ENCODE results near the gene RFPL3. TPM values are rescaled to one million over a fixed set of nuclear protein-coding genes. Genes with fewer than 3 reads are reported as not detected.

The RFPL3 gene
- total RNA-seq, 1 donor, result not detected

- TF ChIP-seq CTCF (IDR thresholded peaks at IDR 0.05; ENCODE audit: insufficient read depth, low read length), result peak; percentile 42
- H3K4me3 ChIP-seq (ENCODE audit: low read depth, low read length), result no peak overlapping the region
- DNase-seq (ENCODE audit: low read depth), result peak; percentile 20
Observed at GRCh38 chr22:32389685-32390084, 32.0 kb downstream of the RFPL3 start.

GRCh38 chr22:32395107-32395506 is 37.4 kb downstream of the RFPL3 start:
- no peak overlapping the region for H3K4me3 ChIP-seq (ENCODE audit: low read depth, low read length)
- DNase-seq (ENCODE audit: low read depth), result no peak
- TF ChIP-seq CTCF (IDR thresholded peaks at IDR 0.05; ENCODE audit: insufficient read depth, low read length), result no peak

DNA sequence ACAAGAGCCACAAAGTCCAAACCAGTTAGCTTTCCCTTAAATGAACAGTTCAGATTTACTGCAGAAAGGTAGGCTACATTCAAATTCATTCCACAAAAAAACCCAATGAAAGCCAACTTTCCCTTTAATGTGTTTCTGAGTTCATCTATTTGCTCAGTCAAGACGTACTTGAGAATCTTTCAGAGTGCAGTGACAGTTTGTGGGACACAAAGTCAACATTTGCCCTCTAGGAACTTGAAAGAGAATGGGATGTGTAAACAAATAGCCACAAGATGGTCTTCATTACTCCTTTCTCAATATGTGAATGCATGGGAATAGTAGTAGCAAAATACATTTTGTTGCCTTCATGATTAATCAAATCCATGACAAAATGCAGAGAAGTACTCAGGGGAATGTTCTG is 38.6 kb downstream of the RFPL3 start:
- H3K4me3 ChIP-seq (ENCODE audit: low read depth, low read length), result no peak overlapping the region
- DNase-seq (ENCODE audit: low read depth), result no peak
- no peak for TF ChIP-seq CTCF (IDR thresholded peaks at IDR 0.05; ENCODE audit: insufficient read depth, low read length)

- no peak overlapping the region for H3K4me3 ChIP-seq (ENCODE audit: low read depth, low read length)
- peak; percentile 10 for DNase-seq (ENCODE audit: low read depth)
- TF ChIP-seq CTCF (IDR thresholded peaks at IDR 0.05; ENCODE audit: insufficient read depth, low read length), result no peak
Observed at GRCh38 chr22:32396746-32397145, 39.1 kb downstream of the RFPL3 start.

DNA sequence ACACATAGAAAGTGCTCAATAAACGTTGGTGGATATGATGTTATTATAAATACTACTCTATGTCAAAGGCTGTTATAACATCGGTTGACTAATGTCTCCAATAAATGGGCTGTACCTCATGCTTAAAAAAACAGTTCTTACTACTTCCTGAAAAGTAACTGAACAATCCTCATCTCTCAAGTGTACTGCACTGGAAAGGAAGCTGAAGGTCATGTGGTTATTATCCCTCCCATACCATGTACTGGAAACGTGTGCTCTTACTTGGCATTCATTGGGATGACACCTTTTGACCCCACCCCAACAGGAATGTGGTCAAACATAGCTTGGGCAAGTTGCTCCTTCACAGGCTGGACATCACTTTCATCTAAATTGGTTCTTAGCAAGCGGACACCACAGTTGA is 43.8 kb downstream of the RFPL3 start:
- no peak for TF ChIP-seq CTCF (IDR thresholded peaks at IDR 0.05; ENCODE audit: insufficient read depth, low read length)
- no peak overlapping the region for H3K4me3 ChIP-seq (ENCODE audit: low read depth, low read length)
- no peak for DNase-seq (ENCODE audit: low read depth)

GRCh38 chr22:32404021-32404420 is 46.4 kb downstream of the RFPL3 start:
- DNase-seq (ENCODE audit: low read depth), result no peak
- TF ChIP-seq CTCF (IDR thresholded peaks at IDR 0.05; ENCODE audit: insufficient read depth, low read length), result no peak
- H3K4me3 ChIP-seq (ENCODE audit: low read depth, low read length), result no peak overlapping the region

DNA sequence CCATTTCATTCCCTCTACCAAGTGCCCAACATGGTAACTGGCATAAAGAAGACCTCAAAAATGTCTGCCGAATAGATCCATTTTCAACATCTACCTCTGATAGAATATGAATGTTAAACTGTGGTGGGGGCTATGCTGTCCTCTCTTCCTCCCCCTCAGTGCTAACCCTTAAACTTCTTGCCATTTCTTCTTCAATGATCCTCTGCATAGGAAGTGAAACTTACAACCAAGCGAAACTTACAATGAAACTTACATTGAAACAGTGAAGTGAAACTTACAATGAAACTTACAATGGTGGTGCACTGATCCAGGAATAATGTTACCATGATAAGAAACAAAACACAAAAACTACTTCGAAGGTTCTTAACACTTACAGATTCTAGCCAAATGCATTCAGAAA is 49.6 kb downstream of the RFPL3 start:
- no peak for TF ChIP-seq CTCF (IDR thresholded peaks at IDR 0.05; ENCODE audit: insufficient read depth, low read length)
- H3K4me3 ChIP-seq (ENCODE audit: low read depth, low read length), result no peak overlapping the region
- DNase-seq (ENCODE audit: low read depth), result no peak

All from fibroblast of the aortic adventitia (primary cell).